Measurements from ENCODE around the gene STOML2. TPM values are rescaled to one million over a fixed set of nuclear protein-coding genes. Genes with fewer than 3 reads are reported as not detected.

Gene STOML2
- total and polyA plus RNA-seq, 7 donors = 98.6 to 228 (median 138) TPM

- peak; percentile 59 for TF ChIP-seq CTCF (IDR thresholded peaks at IDR 0.05)
- Histone ChIP-seq H3K27ac (peak within 1 kb of the TSS; percentile 98), H3K27me3 (ENCODE audit: insufficient read depth in 3 of 3, low read length in 2 of 3) (no peaks in the 10 kb centered on the region), H3K36me3 (ENCODE audit: insufficient read depth in 1 of 2, low read depth in 1 of 2) (peaks cover 5 to 63% of the 10 kb centered on the region in 2 donors), H3K4me1 (peaks cover 3% of the 10 kb centered on the region), H3K4me3 (peak within 1 kb of the TSS; percentile 87), H3K9me3 (no peaks in the 10 kb centered on the region)
- intact Hi-C loops (cut with DNase I) = loop anchor here (2.0 to 5.0 kb wide), 2 partner anchors 194 to 197 kb away; no protein-coding TSS in a partner anchor
- DNase-seq (peak; percentile 90 to 95), ATAC-seq (peak; percentile 94 to 97 (median 95))
- WGBS, 3 donors = 0 to 1% (median 1%) methylated on average over 48 to 53 of the region's 53 CpGs
Measured at GRCh38 chr9:35096035-35096849, 6.7 kb downstream of the STOML2 start, which contains the start of gene PIGO. TSS of gene PIGO (minus strand) at chr9:35096591. CDS start at chr9:35095565, 1,026 bp downstream.

- DNase-seq (no peak), ATAC-seq (no peak)
- H3K4me1 ChIP-seq = peaks cover under 1% of the 10 kb centered on the region
- intact Hi-C loops (cut with DNase I) = no loop called here
- peaks cover 12 to 85% of the 10 kb centered on the region in 2 donors for H3K36me3 ChIP-seq (ENCODE audit: insufficient read depth in 1 of 2, low read depth in 1 of 2)
- H3K9me3 ChIP-seq = no peaks in the 10 kb centered on the region
- H3K27me3 ChIP-seq (ENCODE audit: insufficient read depth in 3 of 3, low read length in 2 of 3) = no peaks in the 10 kb centered on the region
- WGBS, 3 donors = 63 to 78% (median 73%) methylated on average over 17 of the region's 17 CpGs
- no peak for TF ChIP-seq CTCF (IDR thresholded peaks at IDR 0.05)
- H3K27ac ChIP-seq = no peak overlapping the region
- H3K4me3 ChIP-seq = no peak overlapping the region
Measured at GRCh38 chr9:35091536-35091935, 11.4 kb downstream of the STOML2 start.

- H3K9me3 ChIP-seq = no peaks in the 10 kb centered on the region
- H3K36me3 ChIP-seq (ENCODE audit: insufficient read depth in 1 of 2, low read depth in 1 of 2) = peaks cover 12 to 87% of the 10 kb centered on the region in 2 donors
- no peaks in the 10 kb centered on the region for H3K27me3 ChIP-seq (ENCODE audit: insufficient read depth in 3 of 3, low read length in 2 of 3)
- TF ChIP-seq CTCF (IDR thresholded peaks at IDR 0.05) = no peak
- H3K4me1 ChIP-seq = no peaks in the 10 kb centered on the region
- DNase-seq (no peak), ATAC-seq (no peak)
- no peak overlapping the region for H3K27ac ChIP-seq
- WGBS, 3 donors = 92 to 97% (median 93%) methylated on average over 2 of the region's 2 CpGs
- intact Hi-C loops (cut with DNase I) = no loop called here
- no peak overlapping the region for H3K4me3 ChIP-seq
Measured at GRCh38 chr9:35089434-35089833, 13.5 kb downstream of the STOML2 start.

- WGBS, 3 donors = 85 to 95% (median 92%) methylated on average over 2 of the region's 2 CpGs
- H3K9me3 ChIP-seq = no peaks in the 10 kb centered on the region
- DNase-seq (no peak), ATAC-seq (peak in 2 of 4 donors; percentile 27 to 28)
- H3K4me3 ChIP-seq = no peak overlapping the region
- peaks cover 5% of the 10 kb centered on the region for H3K4me1 ChIP-seq
- H3K27ac ChIP-seq = no peak overlapping the region
- peaks cover 9 to 43% of the 10 kb centered on the region in 2 donors for H3K36me3 ChIP-seq (ENCODE audit: insufficient read depth in 1 of 2, low read depth in 1 of 2)
- intact Hi-C loops (cut with DNase I) = no loop called here
- H3K27me3 ChIP-seq (ENCODE audit: insufficient read depth in 3 of 3, low read length in 2 of 3) = no peaks in the 10 kb centered on the region
- no peak for TF ChIP-seq CTCF (IDR thresholded peaks at IDR 0.05)
Measured at GRCh38 chr9:35085078-35085477, 17.9 kb downstream of the STOML2 start.
